PC-3 (cell line): Measurements from ENCODE around the gene CDH11. TPM values are rescaled to one million over a fixed set of nuclear protein-coding genes. Genes with fewer than 3 reads are reported as not detected.

ENCODE experiments used
- ATAC-seq: fragments of 200-7000 bp; cut with Tn5 transposase; 2 replicates; pipeline ENCODE4 v1.9.1; 2020; ENCODE audit warnings: mild to moderate bottlenecking, moderate library complexity
- BruUV-seq: library from RNA; stranded (reverse); fragments of 400-500 nt; replicated peaks from 2 replicates; lab custom pipeline; 2021; lab: Mats Ljungman, UMichigan
- CTCF ChIA-PET: fragments of 300-600 bp; sonication (Branson Sonifier 250); formaldehyde crosslinking; loops from one replicate; lab custom pipeline; 2022; ENCODE audit warnings: antibody characterized with exemption; lab: Charles Lee
- POLR2A ChIA-PET: fragments of 300-600 bp; sonication (Branson Sonifier 250); formaldehyde crosslinking; loops from one replicate; lab custom pipeline; 2022; ENCODE audit warnings: antibody characterized with exemption; ENCODE audit not compliant: unreplicated experiment; lab: Charles Lee
- DNase-seq: peaks from one replicate; pipeline ENCODE4 v3.0.0-alpha.2; 2015
- H2AFZ ChIP-seq: fragments of 300-600 bp; sonication (generic); 2 replicates; pipeline ENCODE4 v1.6.0; 2016; ENCODE audit warnings: antibody characterized with exemption, low read length
- H3F3A ChIP-seq: fragments of 300-600 bp; sonication (generic); one replicate; pipeline ENCODE4 v1.6.0; 2017; ENCODE audit warnings: antibody characterized with exemption, low read length, control low read depth, mild to moderate bottlenecking; ENCODE audit not compliant: unreplicated experiment
- H3K27ac ChIP-seq: fragments of 300-600 bp; sonication (generic); 2 replicates; pipeline ENCODE4 v1.5.1; 2016; ENCODE audit warnings: mild to moderate bottlenecking, low read length
- H3K27me3 ChIP-seq: fragments of 300-600 bp; sonication (generic); 2 replicates; pipeline ENCODE4 v1.6.1; 2016; ENCODE audit warnings: low read length, mixed read lengths
- H3K36me3 ChIP-seq: fragments of 300-600 bp; sonication (generic); 2 replicates; pipeline ENCODE4 v1.6.1; 2016; ENCODE audit warnings: low read depth, mixed run types, low read length, mixed read lengths
- H3K4me1 ChIP-seq: fragments of 300-600 bp; sonication (generic); 2 replicates; pipeline ENCODE4 v1.5.1; 2016; ENCODE audit warnings: low read length; ENCODE audit not compliant: insufficient read depth
- H3K4me2 ChIP-seq: fragments of 300-600 bp; sonication (generic); 2 replicates; pipeline ENCODE4 v1.6.0; 2016; ENCODE audit warnings: low read length
- H3K4me3 ChIP-seq: fragments of 300-600 bp; sonication (generic); 2 replicates; pipeline ENCODE4 v1.5.1; 2016; ENCODE audit warnings: mild to moderate bottlenecking, low read length, mixed read lengths
- H3K79me2 ChIP-seq: fragments of 300-600 bp; sonication (generic); 2 replicates; pipeline ENCODE4 v1.6.1; 2017; ENCODE audit warnings: low read length, mixed read lengths
- H3K9ac ChIP-seq: fragments of 300-600 bp; sonication (generic); 2 replicates; pipeline ENCODE4 v1.6.0; 2016; ENCODE audit warnings: mild to moderate bottlenecking, low read length
- H3K9me2 ChIP-seq: fragments of 300-600 bp; sonication (generic); replicated peaks from 2 replicates; pipeline ENCODE4 v1.6.1; 2016; ENCODE audit warnings: mixed run types, low read length, mixed read lengths
- H3K9me3 ChIP-seq: fragments of 300-600 bp; sonication (generic); 2 replicates; pipeline ENCODE4 v1.6.1; 2016; ENCODE audit warnings: low read length, mixed read lengths
- H4K20me1 ChIP-seq: fragments of 300-600 bp; sonication (generic); 2 replicates; pipeline ENCODE4 v1.6.1; 2016; ENCODE audit warnings: low read length, mixed read lengths
- CTCF ChIP-seq: fragments of 300-600 bp; sonication (generic); conservative IDR thresholded peaks from 2 replicates; pipeline ENCODE4 v1.5.1; 2017; ENCODE audit warnings: antibody characterized with exemption, low read depth, mild to moderate bottlenecking, low read length
- EZH2 ChIP-seq: fragments of 300-600 bp; sonication (generic); IDR thresholded peaks from one replicate; pipeline ENCODE4 v1.6.1; 2017; ENCODE audit warnings: antibody characterized with exemption, mild to moderate bottlenecking, low read length; ENCODE audit not compliant: unreplicated experiment
- EZH2phosphoT487 ChIP-seq: fragments of 300-600 bp; sonication (generic); IDR thresholded peaks from 2 replicates; pipeline ENCODE4 v1.6.1; 2018; ENCODE audit warnings: mild to moderate bottlenecking, antibody characterized with exemption, low read length, borderline replicate concordance
- intact Hi-C: fragments of 100-400 bp; cut with micrococcal nuclease; formaldehyde crosslinking; loops from 2 replicates; pipeline ENCODE4 v1.9.0; 2023
- total RNA-seq: library from RNA; depleted of rRNA; stranded (reverse); fragments of >200 nt; gene quantifications from 2 replicates; pipeline ENCODE4 v1.2.3, GENCODE V29; 2014

The CDH11 gene
- total RNA-seq, 1 experiment from 2014 or later = 172 TPM

- Histone ChIP-seq H3K4me1 (no peaks in the 10 kb centered on the region), H3K4me3 (no peak overlapping the region), H3K27ac (no peak overlapping the region), H2AFZ (no peak overlapping the region), H3K9me2 (no peaks in the 10 kb centered on the region), H3K27me3 (peaks cover 10% of the 10 kb centered on the region), H3F3A (no peaks in the 10 kb centered on the region), H4K20me1 (no peaks in the 10 kb centered on the region), H3K9me3 (no peaks in the 10 kb centered on the region), H3K36me3 (no peaks in the 10 kb centered on the region), H3K4me2 (no peak overlapping the region), H3K9ac (no peak overlapping the region), H3K79me2 (no peaks in the 10 kb centered on the region)
- ChIA-PET CTCF (no interaction called here), POLR2A (no interaction called here)
- intact Hi-C loops = no loop called here
- no peak for TF ChIP-seq EZH2
- no peak for TF ChIP-seq CTCF
- no peak for TF ChIP-seq EZH2phosphoT487
- ATAC-seq (no peak), DNase-seq (no peak)
- no TSS peak for BruUV-seq
Measured at GRCh38 chr16:64926476-64926875, 195.4 kb downstream of the CDH11 start.

- BruUV-seq = no TSS peak
- Histone ChIP-seq H3K9ac (no peak overlapping the region), H4K20me1 (no peaks in the 10 kb centered on the region), H3K4me1 (no peaks in the 10 kb centered on the region), H3K27ac (no peak overlapping the region), H3K79me2 (no peaks in the 10 kb centered on the region), H2AFZ (no peak overlapping the region), H3K9me2 (no peaks in the 10 kb centered on the region), H3F3A (no peaks in the 10 kb centered on the region), H3K36me3 (no peaks in the 10 kb centered on the region), H3K27me3 (peaks cover 21% of the 10 kb centered on the region), H3K4me2 (no peak overlapping the region), H3K4me3 (no peak overlapping the region), H3K9me3 (no peaks in the 10 kb centered on the region)
- POLR2A ChIA-PET = no interaction called here
- ATAC-seq (no peak), DNase-seq (no peak)
- TF ChIP-seq CTCF (no peak), EZH2 (no peak)
- intact Hi-C loops = no loop called here
- CTCF ChIA-PET = no interaction called here
Measured at GRCh38 chr16:64925166-64925565, 196.7 kb downstream of the CDH11 start.

- Histone ChIP-seq H3K9me3 (no peaks in the 10 kb centered on the region), H3K79me2 (no peaks in the 10 kb centered on the region), H3K4me3 (no peak overlapping the region), H3K36me3 (no peaks in the 10 kb centered on the region), H3K9ac (no peak overlapping the region), H4K20me1 (no peaks in the 10 kb centered on the region), H3K27ac (no peak overlapping the region), H3K9me2 (no peaks in the 10 kb centered on the region), H3K27me3 (peaks cover 21% of the 10 kb centered on the region), H3K4me1 (no peaks in the 10 kb centered on the region), H3F3A (no peaks in the 10 kb centered on the region), H2AFZ (no peak overlapping the region), H3K4me2 (no peak overlapping the region)
- BruUV-seq = no TSS peak
- DNase-seq = no peak
- intact Hi-C loops = no loop called here
- CTCF ChIA-PET = no interaction called here
- POLR2A ChIA-PET = no interaction called here
- no peak for TF ChIP-seq EZH2phosphoT487
- TF ChIP-seq EZH2 = no peak
- TF ChIP-seq CTCF = no peak
- no peak for ATAC-seq
Measured at GRCh38 chr16:64924086-64924485, 197.8 kb downstream of the CDH11 start.
